Keratinocyte (primary cell): ENCODE data around the gene CHCHD6. TPM values are rescaled to one million over a fixed set of nuclear protein-coding genes. Genes with fewer than 3 reads are reported as not detected.

ENCODE experiments used
- DNase-seq: peaks from one replicate; pipeline ENCODE4 v3.0.0-alpha.2; 2011; ENCODE audit warnings: low read depth, missing footprints, low spot score
- FAIRE-seq: peaks from 2 replicates; lab custom pipeline; 2011; peaks lifted over from hg19 to GRCh38; lab: Jason Lieb, UNC
- H2AFZ ChIP-seq: 2 replicates; pipeline ENCODE4 v1.6.0; 2012; ENCODE audit warnings: low read length, control low read depth, inconsistent platforms; ENCODE audit not compliant: control insufficient read depth
- H3K27ac ChIP-seq: 2 replicates; pipeline ENCODE4 v1.5.1; 2011; ENCODE audit warnings: low read length; ENCODE audit not compliant: control insufficient read depth, insufficient read depth
- H3K27me3 ChIP-seq: 3 replicates; pipeline ENCODE4 v1.6.0; 2011; ENCODE audit warnings: low read length; ENCODE audit not compliant: control insufficient read depth, insufficient read depth; ENCODE audit errors: extremely low read depth
- H3K36me3 ChIP-seq, 2 experiments: 2 replicates in 1 of 2; 3 replicates in 1 of 2; pipeline ENCODE4 v1.5.1; 2011; ENCODE audit warnings: low read length in 2 of 2, mild to moderate bottlenecking in 1 of 2; ENCODE audit not compliant: control insufficient read depth in 2 of 2, insufficient read depth in 2 of 2; ENCODE audit errors: extremely low read depth in 1 of 2
- H3K4me1 ChIP-seq: 3 replicates; pipeline ENCODE4 v1.5.1; 2011; ENCODE audit warnings: low read length; ENCODE audit not compliant: control insufficient read depth, insufficient read depth; ENCODE audit errors: extremely low read depth
- H3K4me2 ChIP-seq: 3 replicates; pipeline ENCODE4 v1.6.0; 2011; ENCODE audit warnings: low read depth, low read length; ENCODE audit not compliant: control insufficient read depth, insufficient read depth; ENCODE audit errors: extremely low read depth
- H3K4me3 ChIP-seq, 3 experiments: fragments of 200-600 bp in 1 of 3; sonication (generic) in 1 of 3; 2 replicates in 2 of 3; 3 replicates in 1 of 3; pipeline ENCODE4 v1.5.1; 2011 to 2016; ENCODE audit warnings: low read length in 3 of 3, mild to moderate bottlenecking in 3 of 3, control low read depth in 2 of 3, inconsistent platforms in 1 of 3, low read depth in 1 of 3, mixed read lengths in 1 of 3, mixed run types in 1 of 3, moderate library complexity in 1 of 3; ENCODE audit not compliant: control insufficient read depth in 2 of 3, insufficient read depth in 2 of 3; ENCODE audit errors: extremely low read depth in 1 of 3
- H3K79me2 ChIP-seq: 2 replicates; pipeline ENCODE4 v1.6.0; 2012; ENCODE audit warnings: low read length; ENCODE audit not compliant: control insufficient read depth, insufficient read depth
- H3K9ac ChIP-seq: 3 replicates; pipeline ENCODE4 v1.6.0; 2011; ENCODE audit warnings: low read length; ENCODE audit not compliant: control insufficient read depth, insufficient read depth; ENCODE audit errors: extremely low read depth
- H3K9me1 ChIP-seq: 3 replicates; pipeline ENCODE4 v1.6.0; 2011; ENCODE audit warnings: low read length; ENCODE audit not compliant: control insufficient read depth, insufficient read depth; ENCODE audit errors: extremely low read depth
- H3K9me3 ChIP-seq: 2 replicates; pipeline ENCODE4 v1.5.1; 2012; ENCODE audit warnings: low read depth, low read length; ENCODE audit not compliant: control insufficient read depth
- H4K20me1 ChIP-seq: 3 replicates; pipeline ENCODE4 v1.6.0; 2011; ENCODE audit warnings: low read length; ENCODE audit not compliant: control insufficient read depth, insufficient read depth; ENCODE audit errors: extremely low read depth
- CTCF ChIP-seq, 3 experiments: IDR thresholded peaks in 1 of 3; conservative IDR thresholded peaks in 1 of 3; optimal IDR thresholded peaks in 1 of 3; 2 replicates in 2 of 3; 3 replicates in 1 of 3; pipeline versions ENCODE3 to v1.5.1; 2011; ENCODE audit warnings: low read length in 3 of 3, mild to moderate bottlenecking in 3 of 3, moderate library complexity in 2 of 3, control low read depth in 1 of 3, inconsistent platforms in 1 of 3; ENCODE audit not compliant: insufficient read depth in 2 of 3; ENCODE audit errors: extremely low read depth in 1 of 3
- EZH2 ChIP-seq: IDR thresholded peaks from one replicate; pipeline ENCODE4 v1.6.1; 2012; ENCODE audit warnings: inconsistent platforms, mild to moderate bottlenecking, low read length, moderate library complexity
- dilution Hi-C: fragments of 300-500 bp; cut with MboI; formaldehyde crosslinking; loops from one replicate; pipeline ENCODE4 v1.7.0; 2020; ENCODE audit warnings: low sequenced_read_pairs; ENCODE audit not compliant: extremely low pct_ligation_motif_present
- polyA plus RNA-seq, 5 experiments: library from polyadenylated mRNA; depleted of rRNA in 3 of 5; stranded (reverse) in 3 of 5; stranded (forward) in 1 of 5; unstranded in 1 of 5; fragments of >200 nt; gene quantifications; 1 replicate in 1 of 5; 2 replicates in 3 of 5; 3 replicates in 1 of 5; pipeline versions ENCODE4 v1.2.1 to v1.2.3, GENCODE V29; 2011 to 2012; ENCODE audit warnings: missing spikeins in 2 of 5, low read depth in 1 of 5, low replicate concordance in 1 of 5

The CHCHD6 gene
- polyA plus RNA-seq, 1 donor (not counting 4 experiments of a cell fraction or from before 2014, with no cell fraction given) = 21.7 TPM

GRCh38 chr3:126659915-126660886, 43.8 kb upstream of the CHCHD6 start:
- H3K4me2 ChIP-seq = no peak overlapping the region
- no peak for DNase-seq
- H3K79me2 ChIP-seq = no peaks in the 10 kb centered on the region
- H2AFZ ChIP-seq = no peak overlapping the region
- H3K4me1 ChIP-seq = peaks cover under 1% of the 10 kb centered on the region
- no peak overlapping the region for H3K27ac ChIP-seq
- no peak for FAIRE-seq
- no peak overlapping the region for H3K4me3 ChIP-seq
- H4K20me1 ChIP-seq = no peaks in the 10 kb centered on the region
- TF ChIP-seq CTCF (optimal IDR thresholded peaks at IDR 0.05 in 1 of 3, IDR thresholded peaks at IDR 0.05 in 1 of 3, conservative IDR thresholded peaks at IDR 0.05 in 1 of 3; ENCODE audit: extremely low read depth in 1 of 3, insufficient read depth in 2 of 3, low read length in 3 of 3) (peak; percentile 27 to 66 (median 47)), EZH2 (no peak)
- no peaks in the 10 kb centered on the region for H3K9me1 ChIP-seq
- dilution Hi-C loops = no loop called here
- H3K27me3 ChIP-seq = peaks cover 37% of the 10 kb centered on the region
- no peaks in the 10 kb centered on the region for H3K36me3 ChIP-seq
- no peak overlapping the region for H3K9ac ChIP-seq
- H3K9me3 ChIP-seq = no peaks in the 10 kb centered on the region

- FAIRE-seq (no peak), DNase-seq (no peak)
- H3K9me1 ChIP-seq = no peaks in the 10 kb centered on the region
- TF ChIP-seq EZH2 (no peak), CTCF (optimal IDR thresholded peaks at IDR 0.05 in 1 of 3, IDR thresholded peaks at IDR 0.05 in 1 of 3, conservative IDR thresholded peaks at IDR 0.05 in 1 of 3; ENCODE audit: extremely low read depth in 1 of 3, insufficient read depth in 2 of 3, low read length in 3 of 3) (no peak)
- no peaks in the 10 kb centered on the region for H3K9me3 ChIP-seq
- H3K36me3 ChIP-seq = no peaks in the 10 kb centered on the region
- no peak overlapping the region for H2AFZ ChIP-seq
- H3K4me2 ChIP-seq = no peak overlapping the region
- dilution Hi-C loops = no loop called here
- H3K27me3 ChIP-seq = peaks cover 44% of the 10 kb centered on the region
- H3K79me2 ChIP-seq = no peaks in the 10 kb centered on the region
- no peaks in the 10 kb centered on the region for H4K20me1 ChIP-seq
- no peak overlapping the region for H3K4me3 ChIP-seq
- no peak overlapping the region for H3K27ac ChIP-seq
- no peak overlapping the region for H3K9ac ChIP-seq
- H3K4me1 ChIP-seq = no peaks in the 10 kb centered on the region
These were observed 42.3 kb upstream of the CHCHD6 start for GRCh38 chr3:126661532-126662364.
